ENCODE results near the gene PDGFC.

Gene PDGFC

GRCh38 chr4:156803056-156803455, 168.5 kb downstream of the PDGFC start:
- no peak for TF ChIP-seq CTCF (IDR thresholded peaks at IDR 0.05)
- DNase-seq (ENCODE audit: low spot score): no peak
- Histone ChIP-seq H3K4me3 (no peak overlapping the region), H3K27ac (no peak overlapping the region)

- Histone ChIP-seq H3K4me3 (no peak overlapping the region), H3K27ac (no peak overlapping the region)
- no peak for TF ChIP-seq CTCF (IDR thresholded peaks at IDR 0.05)
- DNase-seq (ENCODE audit: low spot score): no peak
Measured at GRCh38 chr4:156800463-156800862, 171.1 kb downstream of the PDGFC start.

GRCh38 chr4:156799121-156799589, 172.4 kb downstream of the PDGFC start:
- DNase-seq (ENCODE audit: low spot score): no peak
- TF ChIP-seq CTCF (IDR thresholded peaks at IDR 0.05): no peak
- H3K27ac ChIP-seq: no peak overlapping the region
- H3K4me3 ChIP-seq: no peak overlapping the region

GRCh38 chr4:156798438-156798837, 173.2 kb downstream of the PDGFC start:
- no peak overlapping the region for H3K4me3 ChIP-seq
- no peak for DNase-seq (ENCODE audit: low spot score)
- no peak overlapping the region for H3K27ac ChIP-seq
- no peak for TF ChIP-seq CTCF (IDR thresholded peaks at IDR 0.05)

- Histone ChIP-seq H3K4me3 (no peak overlapping the region), H3K27ac (no peak overlapping the region)
- TF ChIP-seq CTCF (IDR thresholded peaks at IDR 0.05): no peak
- DNase-seq (ENCODE audit: low spot score): no peak
Measured at GRCh38 chr4:156797206-156797605, 174.4 kb downstream of the PDGFC start.

- no peak for TF ChIP-seq CTCF (IDR thresholded peaks at IDR 0.05)
- DNase-seq (ENCODE audit: low spot score): no peak
- Histone ChIP-seq H3K4me3 (no peak overlapping the region), H3K27ac (no peak overlapping the region)
Measured at GRCh38 chr4:156795727-156796126, 175.9 kb downstream of the PDGFC start.

GRCh38 chr4:156794863-156795262, 176.7 kb downstream of the PDGFC start:
- H3K27ac ChIP-seq: no peak overlapping the region
- no peak for DNase-seq (ENCODE audit: low spot score)
- H3K4me3 ChIP-seq: no peak overlapping the region
- TF ChIP-seq CTCF (IDR thresholded peaks at IDR 0.05): no peak
